Stimulated activated naive CD8-positive, alpha-beta T cell treated with anti-CD3 and anti-CD28 coated beads, Interleukin-15, amount 100 ng/mL, for 72 hours (primary cell): ENCODE results near the gene SMCHD1.
"Not testable (repeated sequence)": the region's sequence is repeated elsewhere in the genome, so short reads cannot be mapped to it uniquely, and the experiment has no call there.

Experiments used
- ATAC-seq: fragments of 150-1000 bp; cut with Tn5 transposase; 2 replicates; pipeline ENCODE4 v1.10.0; 2021; ENCODE audit warnings: mild to moderate bottlenecking, moderate library complexity
- DNase-seq, 2 donors: peaks; one replicate each; pipeline ENCODE4 v3.0.0; 2021 to 2022
- H3K27ac Mint-ChIP-seq, 2 donors: one replicate each; pipeline ENCODE4 v1.8.0; 2022; ENCODE audit warnings: mild to moderate bottlenecking in 2 of 2, mixed read lengths in 2 of 2, moderate library complexity in 2 of 2
- H3K27me3 Mint-ChIP-seq: one replicate; pipeline ENCODE4 v1.8.0; 2022; ENCODE audit warnings: mixed read lengths
- H3K4me1 Mint-ChIP-seq: one replicate; pipeline ENCODE4 v1.8.0; 2022; ENCODE audit warnings: mild to moderate bottlenecking, mixed read lengths
- H3K4me3 Mint-ChIP-seq, 2 donors: one replicate each; pipeline ENCODE4 v1.8.0; 2022; ENCODE audit warnings: mild to moderate bottlenecking in 2 of 2, mixed read lengths in 2 of 2, moderate library complexity in 1 of 2
- H3K9me3 Mint-ChIP-seq, 2 donors: one replicate each; pipeline ENCODE4 v1.8.0; 2022; ENCODE audit warnings: mixed read lengths in 2 of 2

Gene SMCHD1

GRCh38 chr18:2723207-2723606 lies 67.7 kb downstream of the SMCHD1 start:
- no peaks in the 10 kb centered on the region for H3K9me3 Mint-ChIP-seq
- no peaks in the 10 kb centered on the region for H3K27me3 Mint-ChIP-seq
- no peak overlapping the region for H3K4me3 Mint-ChIP-seq
- peaks cover 40% of the 10 kb centered on the region for H3K4me1 Mint-ChIP-seq
- no peak for DNase-seq
- no peak for ATAC-seq
- peak overlapping the region; percentile 0 to 55 for H3K27ac Mint-ChIP-seq

GRCh38 chr18:2729757-2730156 lies 74.2 kb downstream of the SMCHD1 start:
- H3K4me3 Mint-ChIP-seq = no peak overlapping the region
- DNase-seq (no peak), ATAC-seq (no peak)
- peaks cover 8% of the 10 kb centered on the region for H3K4me1 Mint-ChIP-seq
- H3K27ac Mint-ChIP-seq = no peak overlapping the region
- H3K9me3 Mint-ChIP-seq = no peaks in the 10 kb centered on the region
- H3K27me3 Mint-ChIP-seq = no peaks in the 10 kb centered on the region

- Mint-ChIP-seq H3K4me1 (peaks cover 6% of the 10 kb centered on the region), H3K27ac (no peak overlapping the region), H3K4me3 (no peak overlapping the region), H3K9me3 (no peaks in the 10 kb centered on the region), H3K27me3 (no peaks in the 10 kb centered on the region)
- ATAC-seq (no peak), DNase-seq (no peak)
Observed at GRCh38 chr18:2736823-2737222, 81.3 kb downstream of the SMCHD1 start.

GRCh38 chr18:2740082-2740481 lies 84.6 kb downstream of the SMCHD1 start:
- DNase-seq, H3K27me3 Mint-ChIP-seq, H3K27ac Mint-ChIP-seq, H3K4me1 Mint-ChIP-seq, H3K4me3 Mint-ChIP-seq, H3K9me3 Mint-ChIP-seq, ATAC-seq: not testable (repeated sequence)

GRCh38 chr18:2746274-2746673 lies 90.7 kb downstream of the SMCHD1 start:
- ATAC-seq (no peak), DNase-seq (no peak)
- Mint-ChIP-seq H3K9me3 (peaks cover 0 to 4% of the 10 kb centered on the region in 2 donors), H3K27me3 (no peaks in the 10 kb centered on the region), H3K27ac (no peak overlapping the region), H3K4me3 (no peak overlapping the region), H3K4me1 (peaks cover 15% of the 10 kb centered on the region)

GRCh38 chr18:2758309-2758708 lies 102.8 kb downstream of the SMCHD1 start:
- H3K27me3 Mint-ChIP-seq = no peaks in the 10 kb centered on the region
- peaks cover 7% of the 10 kb centered on the region for H3K4me1 Mint-ChIP-seq
- DNase-seq (no peak), ATAC-seq (no peak)
- no peak overlapping the region for H3K4me3 Mint-ChIP-seq
- no peak overlapping the region for H3K27ac Mint-ChIP-seq
- H3K9me3 Mint-ChIP-seq = no peaks in the 10 kb centered on the region

GRCh38 chr18:2774669-2775068 lies 119.1 kb downstream of the SMCHD1 start:
- Mint-ChIP-seq H3K27me3 (no peaks in the 10 kb centered on the region), H3K4me3 (no peak overlapping the region), H3K27ac (no peak overlapping the region), H3K9me3 (no peaks in the 10 kb centered on the region), H3K4me1 (no peaks in the 10 kb centered on the region)
- no peak for DNase-seq
- no peak for ATAC-seq

GRCh38 chr18:2776601-2777000 lies 121.1 kb downstream of the SMCHD1 start:
- H3K27ac Mint-ChIP-seq = no peak overlapping the region

GRCh38 chr18:2777241-2777640 lies 121.7 kb downstream of the SMCHD1 start:
- Mint-ChIP-seq H3K27me3 (no peaks in the 10 kb centered on the region), H3K9me3 (no peaks in the 10 kb centered on the region), H3K4me1 (no peaks in the 10 kb centered on the region), H3K27ac (peak overlapping the region in 1 of 2 donors; percentile 42), H3K4me3 (no peak overlapping the region)
- DNase-seq = no peak
- no peak for ATAC-seq

More at GRCh38 chr18:2776601-2777000, 121.1 kb downstream of the SMCHD1 start:
- Mint-ChIP-seq H3K4me1 (no peaks in the 10 kb centered on the region), H3K27me3 (no peaks in the 10 kb centered on the region), H3K9me3 (no peaks in the 10 kb centered on the region), H3K4me3 (no peak overlapping the region)
- ATAC-seq (no peak), DNase-seq (no peak)

GRCh38 chr18:2780750-2781149 lies 125.2 kb downstream of the SMCHD1 start:
- no peaks in the 10 kb centered on the region for H3K9me3 Mint-ChIP-seq
- ATAC-seq (no peak), DNase-seq (no peak)
- H3K27me3 Mint-ChIP-seq = no peaks in the 10 kb centered on the region
- no peak overlapping the region for H3K4me3 Mint-ChIP-seq
- no peaks in the 10 kb centered on the region for H3K4me1 Mint-ChIP-seq
- peak overlapping the region in 1 of 2 donors; percentile 12 for H3K27ac Mint-ChIP-seq

- no peak overlapping the region for H3K4me3 Mint-ChIP-seq
- DNase-seq = no peak
- ATAC-seq = no peak
- H3K4me1 Mint-ChIP-seq = peaks cover 6% of the 10 kb centered on the region
- peak overlapping the region; percentile 35 to 64 for H3K27ac Mint-ChIP-seq
- no peaks in the 10 kb centered on the region for H3K9me3 Mint-ChIP-seq
- no peaks in the 10 kb centered on the region for H3K27me3 Mint-ChIP-seq
Observed at GRCh38 chr18:2787225-2787624, 131.7 kb downstream of the SMCHD1 start.

GRCh38 chr18:2792395-2792794 lies 136.9 kb downstream of the SMCHD1 start:
- Mint-ChIP-seq H3K4me1 (no peaks in the 10 kb centered on the region), H3K27ac (no peak overlapping the region), H3K27me3 (no peaks in the 10 kb centered on the region), H3K4me3 (no peak overlapping the region), H3K9me3 (no peaks in the 10 kb centered on the region)
- ATAC-seq (no peak), DNase-seq (no peak)

GRCh38 chr18:2794159-2794558 lies 138.6 kb downstream of the SMCHD1 start:
- no peaks in the 10 kb centered on the region for H3K27me3 Mint-ChIP-seq
- no peak overlapping the region for H3K27ac Mint-ChIP-seq
- H3K4me3 Mint-ChIP-seq = no peak overlapping the region
- ATAC-seq (no peak), DNase-seq (no peak)
- H3K4me1 Mint-ChIP-seq = no peaks in the 10 kb centered on the region
- H3K9me3 Mint-ChIP-seq = no peaks in the 10 kb centered on the region

- Mint-ChIP-seq H3K27me3 (no peaks in the 10 kb centered on the region), H3K27ac (no peak overlapping the region), H3K4me3 (no peak overlapping the region), H3K4me1 (no peaks in the 10 kb centered on the region), H3K9me3 (no peaks in the 10 kb centered on the region)
- no peak for DNase-seq
- no peak for ATAC-seq
Observed at GRCh38 chr18:2797951-2798350, 142.4 kb downstream of the SMCHD1 start.

GRCh38 chr18:2799369-2799768 lies 143.8 kb downstream of the SMCHD1 start:
- DNase-seq (no peak), ATAC-seq (no peak)
- no peaks in the 10 kb centered on the region for H3K27me3 Mint-ChIP-seq
- no peak overlapping the region for H3K4me3 Mint-ChIP-seq
- no peaks in the 10 kb centered on the region for H3K9me3 Mint-ChIP-seq
- peak overlapping the region in 1 of 2 donors; percentile 42 for H3K27ac Mint-ChIP-seq
- no peaks in the 10 kb centered on the region for H3K4me1 Mint-ChIP-seq

GRCh38 chr18:2805970-2806943 lies 150.7 kb downstream of the SMCHD1 start:
- ATAC-seq = no peak
- Mint-ChIP-seq H3K27ac (no peak overlapping the region), H3K4me3 (no peak overlapping the region), H3K9me3 (peaks cover 15% of the 10 kb centered on the region in 2 donors), H3K27me3 (no peaks in the 10 kb centered on the region), H3K4me1 (no peaks in the 10 kb centered on the region)
- DNase-seq = no peak
